H1 (cell line): ENCODE results near the gene OR5AC2. TPM values are rescaled to one million over a fixed set of nuclear protein-coding genes. Genes with fewer than 3 reads are reported as not detected.

Experiments used
- CTCF ChIA-PET: fragments of 300-600 bp; sonication (Branson Sonifier 250); formaldehyde crosslinking; loops from one replicate; lab custom pipeline; 2021; ENCODE audit not compliant: partially characterized antibody; lab: Charles Lee
- POLR2A ChIA-PET: fragments of 300-600 bp; sonication (Branson Sonifier 250); formaldehyde crosslinking; loops from one replicate; lab custom pipeline; 2021; ENCODE audit warnings: inconsistent platforms; ENCODE audit not compliant: partially characterized antibody; lab: Charles Lee
- DNase-seq, 2 experiments: peaks; one replicate each; pipeline versions ENCODE4 v3.0.0 to v3.0.0-alpha.2; 2010 to 2022; ENCODE audit warnings: low spot score in 2 of 2, low read depth in 1 of 2, mixed read lengths in 1 of 2
- FAIRE-seq: peaks from 2 replicates; lab custom pipeline; 2011; peaks lifted over from hg19 to GRCh38; lab: Jason Lieb, UNC
- H2AFZ ChIP-seq: 2 replicates; pipeline ENCODE4 v1.8.1; 2012; ENCODE audit warnings: low read length, inconsistent platforms
- H2AK5ac ChIP-seq: 2 replicates; pipeline ENCODE4 v1.6.1; 2013; ENCODE audit warnings: low read depth, low read length
- H2BK120ac ChIP-seq: replicated peaks from 2 replicates; pipeline ENCODE3; 2013; ENCODE audit warnings: low read depth, low read length, inconsistent platforms
- H2BK12ac ChIP-seq: 2 replicates; pipeline ENCODE4 v1.6.1; 2013; ENCODE audit warnings: low read depth, low read length
- H2BK15ac ChIP-seq: 2 replicates; pipeline ENCODE4 v1.6.1; 2013; ENCODE audit warnings: low read length
- H2BK20ac ChIP-seq: 2 replicates; pipeline ENCODE4 v1.6.1; 2013; ENCODE audit warnings: low read length
- H2BK5ac ChIP-seq: 2 replicates; pipeline ENCODE4 v1.6.1; 2013; ENCODE audit warnings: low read depth, low read length
- H3K14ac ChIP-seq: 2 replicates; pipeline ENCODE4 v1.6.1; 2013; ENCODE audit warnings: inconsistent platforms; ENCODE audit not compliant: insufficient read length
- H3K18ac ChIP-seq: 2 replicates; pipeline ENCODE4 v1.6.1; 2013; ENCODE audit warnings: low read length; ENCODE audit errors: extremely low read depth
- H3K23ac ChIP-seq: 2 replicates; pipeline ENCODE4 v1.6.1; 2013; ENCODE audit warnings: inconsistent platforms; ENCODE audit not compliant: insufficient read length
- H3K23me2 ChIP-seq: 2 replicates; pipeline ENCODE4 v1.6.1; 2013; ENCODE audit warnings: low read depth, low read length
- H3K27ac ChIP-seq: 2 replicates; pipeline ENCODE4 v1.6.1; 2011; ENCODE audit warnings: low read depth, low read length, inconsistent platforms
- H3K27me3 ChIP-seq, 4 experiments: replicated peaks in 1 of 4; 1 replicate in 1 of 4; 2 replicates in 3 of 4; pipeline versions ENCODE4 v1.6.1 to v1.8.1; 2011 to 2013; ENCODE audit warnings: low read length in 3 of 4, mild to moderate bottlenecking in 3 of 4, inconsistent platforms in 2 of 4, mixed read lengths in 2 of 4, moderate library complexity in 1 of 4; ENCODE audit not compliant: control insufficient read depth in 3 of 4, insufficient read depth in 3 of 4; ENCODE audit errors: extremely low read depth in 1 of 4
- H3K36me3 ChIP-seq, 4 experiments: 2 replicates each; pipeline versions ENCODE4 v1.6.1 to v1.8.1; 2011 to 2013; ENCODE audit warnings: mild to moderate bottlenecking in 4 of 4, low read length in 3 of 4, moderate library complexity in 2 of 4, control low read depth in 1 of 4, inconsistent platforms in 1 of 4; ENCODE audit not compliant: insufficient read depth in 4 of 4, control insufficient read depth in 2 of 4
- H3K4ac ChIP-seq: replicated peaks from 2 replicates; pipeline ENCODE3; 2013; ENCODE audit warnings: low read length, low read depth, mixed read lengths, inconsistent platforms; ENCODE audit not compliant: insufficient read length
- H3K4me1 ChIP-seq, 4 experiments: replicated peaks in 1 of 4; 1 replicate in 1 of 4; 2 replicates in 3 of 4; pipeline versions ENCODE4 v1.6.1 to v1.8.1; 2011 to 2013; ENCODE audit warnings: low read length in 3 of 4, inconsistent platforms in 2 of 4, mixed read lengths in 1 of 4; ENCODE audit not compliant: insufficient read depth in 4 of 4, control insufficient read depth in 3 of 4
- H3K4me2 ChIP-seq, 2 experiments: 2 replicates each; pipeline versions ENCODE4 v1.6.1 to v1.8.1; 2011 to 2013; ENCODE audit warnings: low read depth in 2 of 2, low read length in 2 of 2, control low read depth in 1 of 2, inconsistent platforms in 1 of 2, mild to moderate bottlenecking in 1 of 2; ENCODE audit not compliant: insufficient read depth in 1 of 2
- H3K4me3 ChIP-seq, 4 experiments: fragments of 200-600, 300-600 bp in 1 of 4; sonication (generic), shearing (Covaris generic), sonication (Bioruptor Twin) in 1 of 4; 2 replicates each; pipeline versions ENCODE4 v1.5.1 to v1.8.1; 2011 to 2016; ENCODE audit warnings: low read length in 4 of 4, low read depth in 3 of 4, control low read depth in 2 of 4, inconsistent platforms in 2 of 4, mild to moderate bottlenecking in 2 of 4, mixed read lengths in 1 of 4, moderate library complexity in 1 of 4; ENCODE audit not compliant: insufficient read depth in 2 of 4; ENCODE audit errors: extremely low read depth in 1 of 4
- H3K56ac ChIP-seq: replicated peaks from 2 replicates; pipeline ENCODE3; 2013; ENCODE audit warnings: low read depth, mild to moderate bottlenecking, mixed read lengths, low read length, inconsistent platforms; ENCODE audit not compliant: insufficient read length
- H3K79me1 ChIP-seq: 2 replicates; pipeline ENCODE4 v1.6.1; 2013; ENCODE audit warnings: low read depth, low read length, control low read depth
- H3K79me2 ChIP-seq, 2 experiments: 2 replicates each; pipeline versions ENCODE4 v1.6.1 to v1.8.1; 2012 to 2013; ENCODE audit warnings: low read length in 2 of 2, mild to moderate bottlenecking in 2 of 2, inconsistent platforms in 1 of 2; ENCODE audit not compliant: insufficient read depth in 2 of 2, control insufficient read depth in 1 of 2
- H3K9ac ChIP-seq, 4 experiments: replicated peaks in 1 of 4; 1 replicate in 1 of 4; 2 replicates in 3 of 4; pipeline versions ENCODE4 v1.6.1 to v1.8.1; 2011 to 2013; ENCODE audit warnings: low read depth in 3 of 4, low read length in 3 of 4, control low read depth in 2 of 4, mild to moderate bottlenecking in 2 of 4, moderate library complexity in 2 of 4, inconsistent platforms in 1 of 4; ENCODE audit errors: extremely low read depth in 1 of 4
- H3K9me3 ChIP-seq, 2 experiments: 2 replicates each; pipeline versions ENCODE4 v1.6.1 to v1.8.1; 2012 to 2013; ENCODE audit warnings: mild to moderate bottlenecking in 2 of 2, moderate library complexity in 2 of 2, control low read depth in 1 of 2, inconsistent platforms in 1 of 2, low read depth in 1 of 2, low read length in 1 of 2, mixed read lengths in 1 of 2; ENCODE audit not compliant: insufficient read depth in 2 of 2
- H4K20me1 ChIP-seq, 2 experiments: replicated peaks in 1 of 2; 2 replicates each; pipeline versions ENCODE3 to v1.8.1; 2011 to 2013; ENCODE audit warnings: inconsistent platforms in 2 of 2, low read length in 2 of 2, mild to moderate bottlenecking in 1 of 2; ENCODE audit not compliant: insufficient read depth in 2 of 2, control insufficient read depth in 1 of 2
- H4K5ac ChIP-seq: 2 replicates; pipeline ENCODE4 v1.6.1; 2013; ENCODE audit warnings: low read length, low read depth, mixed read lengths, inconsistent platforms; ENCODE audit not compliant: insufficient read length
- H4K8ac ChIP-seq: 2 replicates; pipeline ENCODE4 v1.8.0; 2013; ENCODE audit warnings: mild to moderate bottlenecking, moderate library complexity, low read length, inconsistent platforms; ENCODE audit not compliant: insufficient read depth; ENCODE audit errors: extremely low read depth
- H4K91ac ChIP-seq: replicated peaks from 2 replicates; pipeline ENCODE3; 2013; ENCODE audit warnings: low read length, mixed read lengths, inconsistent platforms; ENCODE audit not compliant: insufficient read length
- ASH2L ChIP-seq: fragments of 200-600, 300-600 bp; sonication (generic); IDR thresholded peaks from one replicate; pipeline ENCODE4 v1.7.1; 2017; ENCODE audit warnings: low read length
- CBX5 ChIP-seq: fragments of 300-800, 300-1000 bp; sonication (generic); IDR thresholded peaks from 2 replicates; pipeline ENCODE4 v1.7.1; 2016; ENCODE audit warnings: antibody characterized with exemption, low read length, low read depth
- CHD1 ChIP-seq: IDR thresholded peaks from 2 replicates; pipeline ENCODE4 v1.6.1; 2012; ENCODE audit warnings: low read depth, low read length, improper control_type of control experiment
- CHD2 ChIP-seq: IDR thresholded peaks from 2 replicates; pipeline ENCODE4 v1.6.1; 2012; ENCODE audit warnings: low read length, improper control_type of control experiment
- E2F6 ChIP-seq: IDR thresholded peaks from 2 replicates; pipeline ENCODE4 v1.6.1; 2012; ENCODE audit warnings: inconsistent platforms
- FOSL1 ChIP-seq: IDR thresholded peaks from 2 replicates; pipeline ENCODE4 v1.6.1; 2011; ENCODE audit warnings: mild to moderate bottlenecking, low read depth, low read length, moderate library complexity; ENCODE audit not compliant: insufficient read depth
- JUND ChIP-seq: IDR thresholded peaks from 2 replicates; pipeline ENCODE4 v1.6.1; 2011; ENCODE audit warnings: mild to moderate bottlenecking, improper control_type of control experiment, low read length
- KDM1A ChIP-seq: fragments of 200-600, 300-600 bp; sonication (generic); IDR thresholded peaks from 2 replicates; pipeline ENCODE4 v1.7.1; 2016; ENCODE audit warnings: mild to moderate bottlenecking, low read length, borderline replicate concordance
- POLR2A ChIP-seq, 2 experiments: IDR thresholded peaks; 1 replicate in 1 of 2; 2 replicates in 1 of 2; pipeline ENCODE4 v1.6.1; 2011; ENCODE audit warnings: low read depth in 2 of 2, low read length in 2 of 2, mild to moderate bottlenecking in 2 of 2; ENCODE audit errors: control extremely low read depth in 1 of 2
- RAD21 ChIP-seq, 2 experiments: IDR thresholded peaks in 1 of 2; conservative IDR thresholded peaks in 1 of 2; 2 replicates each; pipeline ENCODE4 v1.6.1; 2011; ENCODE audit warnings: low read depth in 2 of 2, low read length in 2 of 2, improper control_type of control experiment in 1 of 2, inconsistent platforms in 1 of 2, mild to moderate bottlenecking in 1 of 2, moderate library complexity in 1 of 2
- RFX5 ChIP-seq: IDR thresholded peaks from 2 replicates; pipeline ENCODE4 v1.6.1; 2011; ENCODE audit warnings: low read depth, low read length, improper control_type of control experiment, borderline replicate concordance
- USF2 ChIP-seq: IDR thresholded peaks from 2 replicates; pipeline ENCODE4 v1.6.1; 2011; ENCODE audit warnings: low read length, improper control_type of control experiment
- YY1 ChIP-seq: IDR thresholded peaks from 2 replicates; pipeline ENCODE4 v1.6.1; 2011; ENCODE audit warnings: low read depth, mild to moderate bottlenecking, low read length
- WGBS, 2 experiments: shearing (Covaris generic) in 1 of 2; methylation state at CpG; one replicate each; pipeline versions ENCODE4 v1.1.6 to v1.1.7; 2013 to 2015; ENCODE audit warnings: low lambda C conversion rate in 2 of 2, mixed read lengths in 2 of 2, inconsistent platforms in 1 of 2, low coverage in 1 of 2, missing lambda C conversion rate in 1 of 2; ENCODE audit not compliant: insufficient replicate concordance in 2 of 2, insufficient coverage in 1 of 2, insufficient read length in 1 of 2; ENCODE audit errors: extremely low coverage in 1 of 2, missing lambda C conversion rate in 1 of 2; 5-methylcytosine and 5-hydroxymethylcytosine counted together
- polyA plus RNA-seq, 7 experiments: library from polyadenylated mRNA; depleted of rRNA in 3 of 7; stranded (reverse) in 5 of 7; unstranded in 2 of 7; fragments of >200 nt in 5 of 7; fragments of 200-250 nt in 2 of 7; gene quantifications; 1 replicate in 5 of 7; 2 replicates in 1 of 7; 4 replicates in 1 of 7; pipeline versions ENCODE4 v1.2.1 to v1.2.3, GENCODE V29; 2011 to 2013; ENCODE audit warnings: missing spikeins in 2 of 7, mixed read lengths in 2 of 7
- total RNA-seq: library from RNA; stranded (reverse); fragmentation: NEBNext Ultra II Directional; extraction: Animal tissue kit (Norgen Biotek cat#: 25700); gene quantifications from 2 replicates; pipeline ENCODE4 v1.2.1, GENCODE V29; 2021

Gene OR5AC2
- total and polyA plus RNA-seq, 2 of the 8 experiments (the other 6 are each of a cell fraction or from before 2014, with no cell fraction given): not detected

DNA sequence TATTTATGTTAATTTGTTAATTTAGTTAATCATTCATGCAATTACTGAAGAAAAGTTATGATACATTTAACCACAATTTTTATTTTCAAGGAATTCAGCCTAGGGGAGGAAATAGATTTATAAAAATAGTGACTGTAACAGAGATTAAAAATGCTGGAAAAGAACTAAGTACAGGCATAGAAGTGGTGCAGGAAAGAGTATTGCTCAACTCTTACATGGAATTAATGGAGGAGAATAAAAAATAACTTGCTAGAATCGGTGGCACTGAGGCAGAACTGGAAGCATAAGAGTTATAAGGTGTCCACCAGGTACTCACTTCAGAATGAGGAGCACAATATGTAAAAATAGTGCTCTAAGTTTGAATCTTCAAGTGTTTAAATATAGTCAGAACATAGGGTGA is 13.5 kb upstream of the OR5AC2 start:
- CTCF ChIA-PET: no interaction called here
- Histone ChIP-seq H3K56ac (no peak overlapping the region), H3K27me3 (no peaks in the 10 kb centered on the region), H2AFZ (no peak overlapping the region), H3K4ac (no peak overlapping the region), H3K4me2 (no peak overlapping the region), H2BK120ac (no peak overlapping the region), H3K9ac (no peak overlapping the region), H3K27ac (no peak overlapping the region), H2BK15ac (no peak overlapping the region), H3K4me3 (no peak overlapping the region), H3K36me3 (no peaks in the 10 kb centered on the region), H3K14ac (no peak overlapping the region), H3K79me2 (no peaks in the 10 kb centered on the region), H2BK20ac (no peak overlapping the region), H4K91ac (no peak overlapping the region), H3K23me2 (no peaks in the 10 kb centered on the region), H3K4me1 (no peaks in the 10 kb centered on the region), H3K18ac (no peak overlapping the region), H4K20me1 (no peaks in the 10 kb centered on the region), H3K23ac (no peak overlapping the region), H2BK5ac (no peak overlapping the region), H3K9me3 (no peaks in the 10 kb centered on the region), H2BK12ac (no peak overlapping the region), H4K5ac (no peak overlapping the region), H2AK5ac (no peak overlapping the region), H4K8ac (no peak overlapping the region), H3K79me1 (no peaks in the 10 kb centered on the region)
- DNase-seq (no peak), FAIRE-seq (no peak)
- POLR2A ChIA-PET: no interaction called here
- 74% methylated on average over 1 of the region's 1 CpG; no CpG with 5 or more reads in 1 of the 2 experiments for WGBS, 2 experiments
- no peak for TF ChIP-seq YY1
- no peak for TF ChIP-seq USF2
- no peak for TF ChIP-seq KDM1A
- TF ChIP-seq RAD21 (IDR thresholded peaks at IDR 0.05 in 1 of 2, conservative IDR thresholded peaks at IDR 0.05 in 1 of 2; ENCODE audit: low read depth in 2 of 2, low read length in 2 of 2): no peak
- no peak for TF ChIP-seq CHD2
- no peak for TF ChIP-seq POLR2A (IDR thresholded peaks at IDR 0.05; ENCODE audit: control extremely low read depth in 1 of 2, low read depth in 2 of 2, low read length in 2 of 2)
- TF ChIP-seq CHD1: no peak
- TF ChIP-seq ASH2L: no peak
- TF ChIP-seq E2F6: no peak
- no peak for TF ChIP-seq FOSL1
- TF ChIP-seq JUND: no peak
- TF ChIP-seq CBX5: no peak
- TF ChIP-seq RFX5: no peak
